ENCODE measurements around the gene L1CAM. TPM values are rescaled to one million over a fixed set of nuclear protein-coding genes. Genes with fewer than 3 reads are reported as not detected.

The L1CAM gene
- total RNA-seq, 1 experiment from 2014 or later = 20.7 TPM

DNA sequence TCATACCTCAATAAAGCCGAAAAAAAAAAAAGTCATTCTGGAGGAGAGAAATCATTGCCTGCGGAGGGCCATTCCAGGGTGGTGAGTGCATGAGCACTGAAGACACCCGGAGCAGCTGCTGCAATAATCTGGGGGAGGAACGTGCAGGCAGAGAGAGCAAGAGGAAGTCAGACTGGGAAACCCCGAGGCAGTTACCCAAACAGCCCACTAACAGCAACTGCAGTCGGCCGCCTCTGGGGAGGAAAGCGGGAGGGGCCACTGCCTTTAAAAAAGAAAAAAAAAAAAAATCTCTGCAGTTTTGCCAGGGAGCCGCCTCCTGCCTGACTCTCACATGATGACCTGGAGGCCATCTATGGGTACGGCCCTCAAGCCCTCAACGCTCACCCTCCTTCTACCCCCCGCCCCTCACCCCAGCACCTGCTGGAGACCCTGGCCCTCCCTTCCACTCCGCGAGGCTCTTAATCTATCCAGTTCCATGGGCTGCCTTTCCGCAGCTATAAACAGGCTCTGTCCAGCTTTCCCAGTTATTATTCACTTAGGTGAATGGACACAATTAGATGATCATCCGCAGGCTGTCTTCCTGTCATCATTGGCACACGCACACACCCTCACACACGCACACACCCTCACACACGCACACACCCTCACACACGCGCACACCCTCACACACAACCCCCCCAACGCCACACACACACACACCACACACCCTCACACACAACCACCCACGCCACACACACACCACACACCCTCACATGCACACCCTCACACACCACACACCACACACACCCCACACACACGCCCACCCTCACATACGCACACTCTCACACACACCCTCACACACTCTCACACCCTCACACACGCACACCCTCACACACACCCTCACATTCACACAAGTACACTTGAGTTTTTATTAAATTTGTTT lies 15.1 kb upstream of the L1CAM start:
- Mint-ChIP-seq H3K36me3 (ENCODE audit: insufficient read depth, unreplicated experiment) (no peaks in the 10 kb centered on the region), H3K9me3 (ENCODE audit: unreplicated experiment) (no peaks in the 10 kb centered on the region), H3K27me3 (ENCODE audit: insufficient read depth, unreplicated experiment) (peaks cover 58% of the 10 kb centered on the region), H3K4me1 (ENCODE audit: insufficient read depth, unreplicated experiment) (peaks cover 12% of the 10 kb centered on the region), H3K27ac (ENCODE audit: low read depth, unreplicated experiment) (peak overlapping the region; percentile 12), H3K4me3 (ENCODE audit: unreplicated experiment) (peak overlapping the region; percentile 35)
- POLR2A ChIA-PET = interaction anchor here (0.6 to 1.0 kb wide), 4 partner anchors 24 to 107 kb away, joined by 3 to 4 read pairs (median 3); partner anchors contain the start of genes IDH3G and SSR4
- TF ChIP-seq, protein P1, sequence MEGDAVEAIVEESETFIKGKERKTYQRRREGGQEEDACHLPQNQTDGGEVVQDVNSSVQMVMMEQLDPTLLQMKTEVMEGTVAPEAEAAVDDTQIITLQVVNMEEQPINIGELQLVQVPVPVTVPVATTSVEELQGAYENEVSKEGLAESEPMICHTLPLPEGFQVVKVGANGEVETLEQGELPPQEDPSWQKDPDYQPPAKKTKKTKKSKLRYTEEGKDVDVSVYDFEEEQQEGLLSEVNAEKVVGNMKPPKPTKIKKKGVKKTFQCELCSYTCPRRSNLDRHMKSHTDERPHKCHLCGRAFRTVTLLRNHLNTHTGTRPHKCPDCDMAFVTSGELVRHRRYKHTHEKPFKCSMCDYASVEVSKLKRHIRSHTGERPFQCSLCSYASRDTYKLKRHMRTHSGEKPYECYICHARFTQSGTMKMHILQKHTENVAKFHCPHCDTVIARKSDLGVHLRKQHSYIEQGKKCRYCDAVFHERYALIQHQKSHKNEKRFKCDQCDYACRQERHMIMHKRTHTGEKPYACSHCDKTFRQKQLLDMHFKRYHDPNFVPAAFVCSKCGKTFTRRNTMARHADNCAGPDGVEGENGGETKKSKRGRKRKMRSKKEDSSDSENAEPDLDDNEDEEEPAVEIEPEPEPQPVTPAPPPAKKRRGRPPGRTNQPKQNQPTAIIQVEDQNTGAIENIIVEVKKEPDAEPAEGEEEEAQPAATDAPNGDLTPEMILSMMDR (IDR thresholded peaks at IDR 0.05; ENCODE audit: unreplicated experiment) = no peak
- CTCF ChIA-PET = no interaction called here
- DNase-seq (ENCODE audit: unreplicated experiment) = peak; percentile 76
- no TSS peak for BruUV-seq (replicated peaks)
- intact Hi-C loops (cut with micrococcal nuclease) = loop anchor here (1.0 kb wide), 1 partner anchor 46 kb away; no protein-coding TSS in a partner anchor

DNA sequence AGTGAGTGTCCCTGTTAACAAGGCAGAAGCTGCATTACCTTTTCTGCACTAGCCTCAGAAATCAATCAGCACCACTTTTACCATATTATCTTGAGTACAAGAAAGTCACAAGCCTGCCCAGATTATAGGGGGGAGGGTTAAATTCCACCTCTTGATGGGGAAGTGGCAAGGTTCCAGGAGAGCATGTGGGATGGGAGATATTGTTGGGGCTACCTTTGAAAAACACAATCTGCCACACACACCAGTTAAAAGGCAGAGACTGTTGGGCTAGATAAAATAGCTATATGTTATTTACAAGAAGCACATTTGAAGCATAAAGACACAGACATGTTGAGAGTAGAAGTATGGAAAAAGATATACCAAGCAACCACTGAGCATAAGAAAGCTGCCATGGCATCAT lies 11.9 kb upstream of the L1CAM start:
- intact Hi-C loops (cut with micrococcal nuclease) = no loop called here

DNA sequence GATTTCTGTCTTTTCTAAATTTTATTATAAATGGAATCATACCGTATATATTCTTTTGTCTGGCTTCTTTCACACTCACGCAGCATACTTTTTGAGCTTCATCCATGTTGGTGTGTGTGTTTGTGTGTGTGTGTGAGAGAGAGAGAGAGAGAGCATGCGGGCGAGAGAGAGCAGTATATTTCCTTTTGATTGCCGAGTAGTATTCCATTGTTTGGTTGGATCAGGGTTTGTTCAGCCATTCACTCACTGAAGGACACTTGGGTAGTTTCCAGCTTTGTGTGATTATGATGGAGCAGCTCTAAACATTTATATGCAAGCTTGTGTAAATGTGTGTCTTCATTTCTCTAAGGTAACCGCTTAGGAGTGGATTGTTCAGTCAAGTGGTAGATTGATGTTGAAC lies 3.1 kb upstream of the L1CAM start:
- no TSS peak for BruUV-seq (replicated peaks)
- H3K27me3 Mint-ChIP-seq (ENCODE audit: insufficient read depth, unreplicated experiment) = peaks cover 41% of the 10 kb centered on the region

More for the DNA sequence above, 11.9 kb upstream of the L1CAM start:
- H3K4me1 Mint-ChIP-seq (ENCODE audit: insufficient read depth, unreplicated experiment) = peaks cover 12% of the 10 kb centered on the region
- no peaks in the 10 kb centered on the region for H3K36me3 Mint-ChIP-seq (ENCODE audit: insufficient read depth, unreplicated experiment)
- no peak overlapping the region for H3K27ac Mint-ChIP-seq (ENCODE audit: low read depth, unreplicated experiment)
- POLR2A ChIA-PET = no interaction called here
- DNase-seq (ENCODE audit: unreplicated experiment) = no peak
- TF ChIP-seq, protein P1 (IDR thresholded peaks at IDR 0.05; ENCODE audit: unreplicated experiment) = no peak
- CTCF ChIA-PET = no interaction called here
- no TSS peak for BruUV-seq (replicated peaks)
- H3K4me3 Mint-ChIP-seq (ENCODE audit: unreplicated experiment) = no peak overlapping the region
- peaks cover 69% of the 10 kb centered on the region for H3K27me3 Mint-ChIP-seq (ENCODE audit: insufficient read depth, unreplicated experiment)
- H3K9me3 Mint-ChIP-seq (ENCODE audit: unreplicated experiment) = no peaks in the 10 kb centered on the region

DNA sequence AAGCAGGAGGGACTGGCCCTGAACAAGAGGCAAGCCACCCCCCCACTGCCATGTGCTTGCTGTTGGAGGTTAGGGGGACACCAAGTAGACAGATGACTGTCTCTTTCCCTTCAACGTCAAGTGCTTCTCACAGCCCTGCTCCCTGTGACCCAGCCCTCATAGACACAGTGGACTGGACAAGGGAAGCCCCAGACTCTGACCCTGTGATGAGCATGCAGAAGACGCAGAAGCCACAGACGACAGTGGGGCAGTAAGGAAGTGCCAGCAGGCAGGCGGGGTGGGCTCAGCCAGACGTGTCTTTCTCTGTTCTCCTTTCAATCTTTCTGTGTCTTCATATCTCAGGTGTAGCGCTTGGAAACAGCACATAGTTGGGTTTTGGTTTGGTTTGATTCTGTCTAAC lies 2.4 kb upstream of the L1CAM start:
- ChIA-PET POLR2A (no interaction called here), CTCF (no interaction called here)
- H3K4me3 Mint-ChIP-seq (ENCODE audit: unreplicated experiment) = no peak overlapping the region
- BruUV-seq (replicated peaks) = no TSS peak
- DNase-seq (ENCODE audit: unreplicated experiment) = no peak
- no peak overlapping the region for H3K27ac Mint-ChIP-seq (ENCODE audit: low read depth, unreplicated experiment)
- H3K27me3 Mint-ChIP-seq (ENCODE audit: insufficient read depth, unreplicated experiment) = peaks cover 33% of the 10 kb centered on the region
- H3K4me1 Mint-ChIP-seq (ENCODE audit: insufficient read depth, unreplicated experiment) = no peaks in the 10 kb centered on the region
- intact Hi-C loops (cut with micrococcal nuclease) = no loop called here
- no peaks in the 10 kb centered on the region for H3K36me3 Mint-ChIP-seq (ENCODE audit: insufficient read depth, unreplicated experiment)
- H3K9me3 Mint-ChIP-seq (ENCODE audit: unreplicated experiment) = no peaks in the 10 kb centered on the region
- TF ChIP-seq, protein P1 (IDR thresholded peaks at IDR 0.05; ENCODE audit: unreplicated experiment) = no peak

More for the DNA sequence above, 3.1 kb upstream of the L1CAM start:
- no peak for DNase-seq (ENCODE audit: unreplicated experiment)
- Mint-ChIP-seq H3K4me3 (ENCODE audit: unreplicated experiment) (no peak overlapping the region), H3K9me3 (ENCODE audit: unreplicated experiment) (no peaks in the 10 kb centered on the region), H3K36me3 (ENCODE audit: insufficient read depth, unreplicated experiment) (no peaks in the 10 kb centered on the region), H3K4me1 (ENCODE audit: insufficient read depth, unreplicated experiment) (no peaks in the 10 kb centered on the region), H3K27ac (ENCODE audit: low read depth, unreplicated experiment) (no peak overlapping the region)
- intact Hi-C loops (cut with micrococcal nuclease) = no loop called here
- POLR2A ChIA-PET = no interaction called here
- CTCF ChIA-PET = interaction anchor here (0.8 kb wide), 1 partner anchor 35 kb away, joined by 3 read pairs; no protein-coding TSS in a partner anchor
- TF ChIP-seq, protein P1 (IDR thresholded peaks at IDR 0.05; ENCODE audit: unreplicated experiment) = no peak

All from MCF 10A (cell line).